NCI-H510A (cell line): ENCODE measurements around the gene RPL15.
"Not testable (repeated sequence)": the region's sequence is repeated elsewhere in the genome, so short reads cannot be mapped to it uniquely, and the experiment has no call there.

Source experiments
- DNase-seq: peaks from one replicate; lab custom pipeline; 2025; lab: John Stamatoyannopoulos, UW

RPL15 gene

GRCh38 chr3:23916886-23917678 lies at the start of gene RPL15, which contains the start of gene NKIRAS1:
TSS of gene RPL15 (plus strand) at chr3:23917132. CDS start at chr3:23917860, 728 bp downstream.
TSS of gene NKIRAS1 (minus strand) at chr3:23916990. CDS start at chr3:23910904, 6,086 bp downstream.
- DNase-seq = peak; percentile 88

GRCh38 chr3:23867400-23867799 lies 49.5 kb upstream of the RPL15 start:
- no peak for DNase-seq

GRCh38 chr3:23867838-23868237 lies 49.1 kb upstream of the RPL15 start:
- DNase-seq = no peak

- DNase-seq = no peak
Measured at GRCh38 chr3:23869977-23870662, 46.8 kb upstream of the RPL15 start.

GRCh38 chr3:23870663-23871043 lies 46.3 kb upstream of the RPL15 start:
- not testable (repeated sequence) for DNase-seq

DNA sequence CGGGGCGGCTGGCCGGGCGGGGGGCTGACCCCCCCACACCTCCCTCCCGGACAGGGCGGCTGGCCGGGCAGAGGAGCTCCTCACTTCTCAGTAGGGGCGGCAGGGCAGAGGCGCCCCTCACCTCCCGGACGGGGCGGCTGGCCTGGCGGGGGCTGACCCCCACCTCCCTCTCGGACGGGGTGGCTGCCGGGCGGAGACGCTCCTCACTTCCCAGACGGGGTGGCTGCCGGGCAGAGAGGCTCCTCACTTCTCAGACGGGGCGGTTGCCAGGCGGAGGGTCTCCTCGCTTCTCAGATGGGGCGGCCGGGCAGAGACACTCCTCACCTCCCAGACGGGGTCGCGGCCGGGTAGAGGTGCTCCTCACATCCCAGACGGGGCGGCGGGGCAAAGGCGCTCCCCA lies 45.6 kb upstream of the RPL15 start:
- DNase-seq = not testable (repeated sequence)

GRCh38 chr3:23872330-23872729 lies 44.6 kb upstream of the RPL15 start:
- no peak for DNase-seq

DNA sequence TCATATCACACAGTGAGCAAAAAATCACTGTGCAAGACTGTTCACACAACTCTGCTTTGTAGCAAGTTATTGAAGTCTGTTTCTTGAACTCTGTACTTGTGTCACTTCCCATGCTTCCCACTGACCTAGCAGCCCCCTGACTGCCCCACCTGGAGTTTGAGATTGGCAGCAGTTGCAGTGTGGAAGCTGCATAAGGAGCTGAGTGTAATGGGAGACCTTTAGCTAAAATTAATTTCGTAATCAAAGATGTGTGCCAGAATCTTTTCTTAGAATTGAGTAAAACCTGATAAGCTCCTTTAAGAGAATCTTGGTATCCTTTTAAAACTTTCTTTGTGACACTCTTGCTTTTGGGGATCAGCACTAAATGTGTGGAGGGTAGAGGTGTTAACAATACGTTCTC lies 43.0 kb upstream of the RPL15 start:
- DNase-seq = no peak

- DNase-seq = no peak
Measured at GRCh38 chr3:23874359-23875112, 42.4 kb upstream of the RPL15 start.

DNA sequence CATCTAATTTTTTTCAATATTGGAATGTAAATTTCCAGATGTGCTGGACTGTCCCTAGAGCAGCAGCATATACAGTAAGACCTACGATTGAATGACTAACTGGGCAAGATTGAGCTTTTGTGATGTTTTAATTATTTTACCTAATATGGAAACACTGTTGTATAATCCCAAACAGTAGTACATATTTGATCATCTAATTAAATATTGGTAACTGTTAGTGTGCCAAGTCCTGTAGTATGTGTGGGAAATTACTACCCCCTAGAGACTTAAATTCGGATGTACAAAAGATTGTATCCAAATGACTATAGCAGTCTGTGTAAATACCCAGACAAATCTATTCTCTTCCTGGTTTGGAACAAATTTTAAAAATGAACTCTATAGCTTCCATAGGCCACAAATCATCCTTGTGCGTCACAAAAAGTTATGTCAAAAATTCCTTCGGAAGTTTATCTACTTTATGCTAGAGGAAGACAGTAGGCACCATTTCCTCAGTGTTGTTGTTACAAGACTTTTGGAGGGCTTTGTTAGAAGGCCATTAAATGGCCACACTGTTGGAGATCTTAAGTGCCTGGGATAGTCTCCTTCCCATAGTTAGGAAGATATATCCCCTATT lies 41.7 kb upstream of the RPL15 start:
- no peak for DNase-seq

GRCh38 chr3:23876923-23877322 lies 40.0 kb upstream of the RPL15 start:
- no peak for DNase-seq

- DNase-seq = no peak
Measured at GRCh38 chr3:23877329-23877980, 39.5 kb upstream of the RPL15 start.

GRCh38 chr3:23879485-23879884 lies 37.4 kb upstream of the RPL15 start:
- no peak for DNase-seq

GRCh38 chr3:23880703-23881339 lies 36.1 kb upstream of the RPL15 start:
- no peak for DNase-seq

DNA sequence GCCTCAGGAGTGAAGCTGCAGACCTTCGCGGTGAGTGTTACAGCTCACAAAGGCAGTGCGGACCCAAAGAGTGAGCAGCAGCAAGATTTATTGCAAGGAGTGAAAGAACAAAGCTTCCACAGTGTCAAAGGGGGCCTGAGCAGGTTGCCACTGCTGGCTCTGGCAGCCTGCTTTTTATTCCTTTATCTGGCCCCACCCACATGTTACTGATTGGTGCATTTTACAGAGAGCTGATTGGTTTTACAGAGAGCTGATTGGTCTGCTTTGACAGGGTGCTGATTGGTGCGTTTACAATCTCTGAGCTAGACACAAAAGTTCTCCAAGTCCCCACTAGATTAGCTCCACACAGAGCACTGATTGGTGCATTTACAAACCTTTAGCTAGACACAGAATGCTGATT lies 34.9 kb upstream of the RPL15 start:
- not testable (repeated sequence) for DNase-seq

- no peak for DNase-seq
Measured at GRCh38 chr3:23882487-23882918, 34.4 kb upstream of the RPL15 start.

DNA sequence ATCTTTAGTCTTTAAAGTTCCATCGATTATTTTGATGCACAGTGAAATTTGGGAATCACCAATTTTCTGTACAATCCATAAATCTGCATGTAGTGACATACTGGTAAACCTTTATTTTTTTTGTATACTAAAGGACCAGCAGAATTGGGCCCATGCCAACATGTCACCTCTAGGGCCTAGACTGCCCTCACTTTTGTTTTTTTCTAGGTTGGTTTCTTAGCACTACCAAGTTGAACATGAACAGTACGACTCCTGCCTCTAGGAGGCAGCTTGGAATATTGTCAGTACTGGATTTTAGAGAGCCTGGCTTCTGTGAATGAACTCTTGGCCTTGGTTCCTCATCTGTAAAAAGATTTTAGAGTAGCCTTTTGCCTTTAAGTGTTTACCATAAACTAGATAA lies 32.5 kb upstream of the RPL15 start:
- DNase-seq = no peak

DNA sequence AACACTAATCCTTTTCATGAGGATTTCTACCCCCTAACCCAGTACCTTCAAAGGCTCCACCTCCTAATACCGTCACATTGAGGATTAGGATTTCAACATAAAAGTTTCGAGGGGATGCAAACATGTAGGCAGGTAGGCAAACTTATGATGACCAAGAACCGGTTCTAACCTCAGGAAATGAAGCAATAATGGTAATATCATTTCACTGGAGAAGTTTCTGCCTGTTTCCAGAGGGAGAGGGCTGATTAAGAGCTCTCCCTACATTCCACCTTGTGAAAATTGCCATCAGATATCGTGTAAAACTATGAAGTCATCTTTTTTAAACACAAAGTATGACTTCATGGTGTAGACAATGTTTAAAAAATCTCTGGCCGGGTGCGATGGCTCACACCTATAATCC lies 31.7 kb upstream of the RPL15 start:
- no peak for DNase-seq

DNA sequence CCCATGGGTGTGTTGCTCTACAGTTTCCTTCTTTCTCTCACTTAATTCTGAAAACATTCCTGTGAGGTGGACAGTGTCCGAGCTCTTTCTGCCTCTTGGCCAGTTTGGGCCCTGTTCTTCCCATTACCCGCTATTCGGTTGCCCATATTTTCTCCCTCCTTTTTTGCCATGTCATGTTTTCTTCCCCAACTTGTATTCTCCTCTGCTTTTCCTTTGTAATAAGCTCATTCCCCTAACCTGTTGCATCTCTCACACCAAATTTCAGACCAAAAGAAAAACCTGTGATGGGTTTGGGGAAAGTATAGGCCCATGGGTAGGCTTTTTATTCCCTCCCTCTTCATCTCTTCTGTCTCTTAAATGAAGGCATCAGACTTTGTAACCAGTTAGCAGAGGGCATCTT lies 30.6 kb upstream of the RPL15 start:
- DNase-seq = no peak

- no peak for DNase-seq
Measured at GRCh38 chr3:23888617-23889228, 28.2 kb upstream of the RPL15 start.

GRCh38 chr3:23889386-23889785 lies 27.5 kb upstream of the RPL15 start:
- DNase-seq = no peak
